A549 treated with Hydrocortisone at 1 μM for 4 hours (cell line): Measurements from ENCODE around the gene TENT5A. TPM values are rescaled to one million over a fixed set of nuclear protein-coding genes. Genes with fewer than 3 reads are reported as not detected.

ENCODE experiments used
- total RNA-seq: library from RNA; stranded (reverse); fragments of 200-300 nt; extraction: Qiagen RNA extraction; gene quantifications from 5 replicates; pipeline ENCODE4 v1.2.3, GENCODE V29; 2022

TENT5A gene
- 0.85 to 1.3 TPM (median 1.0 TPM) in 5 replicates for total RNA-seq

GRCh38 chr6:81752084-81752920 lies at the start of gene TENT5A:
TSS of gene TENT5A (minus strand) at chr6:81752681. CDS start at chr6:81752141, 540 bp downstream.

